ENCODE measurements around the gene PLXDC1.
"Not testable (repeated sequence)": the region's sequence is repeated elsewhere in the genome, so short reads cannot be mapped to it uniquely, and the experiment has no call there.

The PLXDC1 gene

DNA sequence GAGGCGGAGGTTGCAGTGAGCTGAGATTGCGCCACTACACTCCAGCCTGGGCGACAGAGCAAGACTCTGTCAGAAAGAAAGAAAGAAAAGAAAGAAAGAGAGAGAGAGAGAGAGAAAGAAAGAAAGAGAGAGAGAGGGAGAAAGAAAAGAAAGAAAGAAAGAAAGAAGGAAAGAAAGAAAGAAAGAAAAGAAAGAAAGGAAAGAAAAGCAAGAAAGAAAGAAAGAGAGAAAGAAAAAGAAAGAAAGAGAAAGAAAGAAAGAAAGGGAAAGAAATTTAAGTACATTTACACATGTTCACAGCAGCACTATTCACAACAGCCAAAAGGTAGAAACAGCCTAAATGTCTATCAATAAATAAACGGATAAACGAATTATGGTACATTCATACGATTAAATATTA, 21.9 kb downstream of the PLXDC1 start:
- not testable (repeated sequence) for H3K36me3 Mint-ChIP-seq, H3K27ac Mint-ChIP-seq, H3K4me1 Mint-ChIP-seq, H3K27me3 Mint-ChIP-seq, H3K4me3 Mint-ChIP-seq, H3K9me3 Mint-ChIP-seq

DNA sequence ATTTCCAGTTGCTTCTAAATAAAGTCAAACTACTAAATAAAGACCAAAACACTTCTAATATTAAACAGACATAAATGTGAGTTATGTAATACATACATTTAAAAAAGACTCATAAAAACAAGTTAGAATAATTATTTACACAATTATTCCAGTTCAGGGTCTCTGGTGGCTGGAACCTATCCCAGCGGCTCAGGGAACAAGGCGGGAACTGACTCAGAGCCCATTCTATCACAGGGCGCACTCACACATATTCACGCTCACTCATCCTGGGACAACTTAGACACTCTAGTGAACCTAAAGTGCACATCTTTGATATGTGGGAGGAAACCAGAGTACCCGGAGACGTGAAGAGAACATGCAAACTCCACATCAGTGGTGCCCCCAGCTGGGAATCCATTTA, 25.0 kb downstream of the PLXDC1 start:
- Mint-ChIP-seq H3K9me3 (no peaks in the 10 kb centered on the region), H3K4me3 (no peak overlapping the region), H3K27ac (no peak overlapping the region), H3K4me1 (no peaks in the 10 kb centered on the region), H3K36me3 (peaks cover 2% of the 10 kb centered on the region), H3K27me3 (no peaks in the 10 kb centered on the region)

DNA sequence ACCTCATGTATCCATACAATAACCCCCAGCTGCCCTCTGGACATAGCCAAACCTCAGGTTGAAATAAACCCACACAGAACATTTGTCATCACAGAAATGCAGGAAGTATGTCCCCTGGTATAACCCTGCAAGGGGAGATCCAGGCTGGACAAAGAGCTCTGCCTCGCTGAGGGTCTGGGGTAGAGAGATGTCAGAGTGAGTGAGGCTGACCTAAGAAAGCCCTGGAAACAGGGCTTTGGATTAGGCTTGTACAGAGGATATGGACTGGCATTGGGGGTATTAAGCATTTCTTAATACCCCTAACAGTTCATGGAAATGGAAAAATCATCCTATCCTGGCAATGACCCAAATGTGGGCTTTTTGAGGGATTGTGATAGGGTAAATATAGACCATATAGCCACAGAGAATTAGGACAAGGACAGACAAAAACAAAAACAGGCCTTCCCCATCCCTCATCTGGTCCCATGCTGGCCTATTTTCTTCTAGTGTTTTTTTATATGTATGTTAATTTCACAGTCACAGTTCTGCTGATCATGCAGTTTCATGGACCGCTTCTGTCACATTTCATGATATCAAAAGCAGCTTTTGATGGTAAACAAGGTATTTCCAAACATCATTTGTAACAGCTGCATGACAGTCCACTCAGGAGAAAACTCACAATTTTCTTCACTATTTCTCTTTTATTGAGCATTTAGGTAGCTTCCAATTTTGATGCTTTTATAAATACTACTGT, 26.1 kb downstream of the PLXDC1 start:
- Mint-ChIP-seq H3K4me1 (no peaks in the 10 kb centered on the region), H3K27ac (no peak overlapping the region), H3K27me3 (no peaks in the 10 kb centered on the region), H3K4me3 (no peak overlapping the region), H3K36me3 (peaks cover 2% of the 10 kb centered on the region), H3K9me3 (no peaks in the 10 kb centered on the region)

DNA sequence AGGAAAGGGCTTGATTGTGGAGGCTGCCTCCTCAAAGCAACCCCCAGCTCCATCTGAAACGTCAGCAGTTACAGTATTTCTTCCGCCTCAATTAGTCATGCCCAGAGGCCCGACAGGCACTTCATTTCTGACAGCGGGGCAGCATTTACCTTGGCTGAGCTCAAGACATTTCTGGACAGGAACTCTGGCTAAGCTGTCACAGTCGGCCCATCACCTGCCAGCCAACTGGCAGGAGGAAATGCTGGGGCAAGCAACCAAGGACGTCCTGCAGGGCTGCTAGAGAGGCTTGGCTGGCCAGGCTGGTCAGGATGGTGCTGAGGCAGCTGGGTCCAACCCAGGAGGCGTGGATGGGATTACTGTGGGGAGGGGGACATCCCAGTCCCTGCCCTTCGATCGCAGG, 27.8 kb downstream of the PLXDC1 start:
- peaks cover 2% of the 10 kb centered on the region for H3K36me3 Mint-ChIP-seq
- no peaks in the 10 kb centered on the region for H3K9me3 Mint-ChIP-seq
- H3K27me3 Mint-ChIP-seq, result no peaks in the 10 kb centered on the region
- H3K27ac Mint-ChIP-seq, result no peak overlapping the region
- H3K4me1 Mint-ChIP-seq, result peaks cover 1% of the 10 kb centered on the region
- no peak overlapping the region for H3K4me3 Mint-ChIP-seq

DNA sequence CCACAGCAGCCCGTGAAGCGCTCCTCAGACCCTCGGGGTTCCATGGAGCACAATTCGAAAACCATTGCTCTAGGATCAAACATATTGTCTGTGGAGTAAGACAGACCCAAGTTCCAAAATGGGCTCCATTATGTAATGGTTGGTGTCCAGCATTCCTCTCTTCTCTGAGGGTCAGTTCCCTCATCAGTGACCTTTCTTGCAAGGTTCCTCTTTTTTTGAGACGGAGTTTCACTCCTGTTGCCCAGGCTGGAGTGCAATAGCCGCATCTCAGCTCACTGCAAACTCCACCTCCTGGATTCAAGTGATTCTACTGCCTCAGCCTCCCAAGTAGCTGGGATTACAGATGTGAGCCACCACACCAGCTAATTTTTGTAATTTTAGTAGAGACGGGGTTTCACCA, 28.4 kb downstream of the PLXDC1 start:
- no peak overlapping the region for H3K27ac Mint-ChIP-seq
- no peak overlapping the region for H3K4me3 Mint-ChIP-seq
- H3K9me3 Mint-ChIP-seq, result no peaks in the 10 kb centered on the region
- H3K36me3 Mint-ChIP-seq, result peaks cover 2% of the 10 kb centered on the region
- H3K4me1 Mint-ChIP-seq, result peaks cover 5% of the 10 kb centered on the region
- H3K27me3 Mint-ChIP-seq, result no peaks in the 10 kb centered on the region

DNA sequence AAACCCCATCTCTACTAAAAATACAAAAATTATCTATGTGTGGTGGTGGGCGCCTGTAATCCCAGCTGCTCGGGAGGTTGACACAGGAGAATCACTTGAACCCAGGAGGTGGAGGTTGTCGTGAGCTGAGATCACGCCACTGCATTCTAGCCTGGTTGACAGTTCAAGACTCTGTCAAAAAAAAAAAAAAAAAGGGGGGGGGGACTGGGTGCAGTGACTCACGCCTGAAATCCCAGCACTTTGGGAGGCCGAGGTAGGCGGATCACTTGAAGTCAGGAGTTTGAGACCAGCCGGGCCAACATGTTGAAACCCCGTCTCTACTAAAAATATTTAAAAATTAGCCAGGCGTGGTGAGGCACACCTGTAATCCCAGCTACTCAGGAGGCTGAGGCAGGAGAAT, 29.5 kb downstream of the PLXDC1 start:
- H3K4me1 Mint-ChIP-seq, H3K27me3 Mint-ChIP-seq, H3K4me3 Mint-ChIP-seq, H3K36me3 Mint-ChIP-seq, H3K27ac Mint-ChIP-seq, H3K9me3 Mint-ChIP-seq: not testable (repeated sequence)

DNA sequence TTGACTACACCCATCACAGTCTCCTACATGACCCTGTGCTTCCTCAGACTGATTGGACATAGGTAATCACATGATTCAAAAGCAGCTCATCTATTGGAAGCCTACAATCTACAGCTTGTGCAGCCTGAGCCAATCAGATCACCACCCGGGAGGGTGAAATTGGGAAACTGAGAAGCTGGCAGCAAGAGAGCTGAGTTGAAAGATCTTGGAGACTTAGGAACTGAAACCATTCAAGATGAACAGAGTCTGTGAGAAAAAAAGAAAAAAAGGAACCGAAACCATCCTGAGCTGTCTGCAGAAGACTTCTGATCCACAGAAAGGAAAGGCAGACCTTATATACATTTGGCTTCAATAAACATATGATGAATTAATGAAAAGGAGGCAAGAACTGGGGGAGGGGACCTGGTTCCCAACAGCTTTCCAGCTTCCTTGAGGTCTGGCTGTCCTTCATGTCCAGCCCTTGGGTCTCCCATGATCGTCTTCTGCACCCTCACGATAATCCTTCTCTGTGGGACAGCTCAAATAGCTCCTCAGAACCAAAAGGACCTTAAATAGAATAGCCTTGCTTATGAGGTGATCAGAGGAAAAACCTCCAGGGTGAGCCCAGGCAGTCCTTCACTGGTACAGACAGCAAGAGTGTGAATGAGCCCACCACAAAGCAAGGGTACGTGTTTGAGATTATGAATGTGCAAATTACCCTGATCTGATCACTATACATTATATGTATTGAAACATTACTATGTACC, 32.6 kb downstream of the PLXDC1 start:
- H3K27ac Mint-ChIP-seq, result no peak overlapping the region
- H3K9me3 Mint-ChIP-seq, result no peaks in the 10 kb centered on the region
- no peaks in the 10 kb centered on the region for H3K27me3 Mint-ChIP-seq
- H3K36me3 Mint-ChIP-seq, result no peaks in the 10 kb centered on the region
- H3K4me1 Mint-ChIP-seq, result peaks cover 7% of the 10 kb centered on the region
- H3K4me3 Mint-ChIP-seq, result no peak overlapping the region

DNA sequence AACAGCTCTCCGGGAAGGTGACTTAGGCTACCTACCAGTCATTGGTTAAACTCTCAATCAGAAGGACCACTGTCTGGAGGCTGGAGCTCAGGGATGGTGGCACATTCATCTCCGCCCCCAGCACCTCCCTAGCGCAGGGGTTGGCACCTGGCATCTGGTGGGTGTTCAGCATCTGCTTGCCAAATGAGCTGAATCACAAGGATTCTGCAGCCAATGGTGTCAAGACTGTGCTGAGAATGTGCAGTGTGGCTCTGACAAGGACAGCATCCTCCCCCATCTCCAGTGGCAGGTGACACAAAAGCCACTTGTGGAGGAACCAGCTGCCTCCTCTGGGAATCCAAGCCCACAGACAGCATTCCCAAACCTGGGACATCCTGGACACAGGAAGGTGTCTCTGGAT, 35.2 kb downstream of the PLXDC1 start:
- Mint-ChIP-seq H3K9me3 (no peaks in the 10 kb centered on the region), H3K4me1 (peaks cover 7% of the 10 kb centered on the region), H3K4me3 (no peak overlapping the region), H3K36me3 (no peaks in the 10 kb centered on the region), H3K27ac (no peak overlapping the region), H3K27me3 (no peaks in the 10 kb centered on the region)

DNA sequence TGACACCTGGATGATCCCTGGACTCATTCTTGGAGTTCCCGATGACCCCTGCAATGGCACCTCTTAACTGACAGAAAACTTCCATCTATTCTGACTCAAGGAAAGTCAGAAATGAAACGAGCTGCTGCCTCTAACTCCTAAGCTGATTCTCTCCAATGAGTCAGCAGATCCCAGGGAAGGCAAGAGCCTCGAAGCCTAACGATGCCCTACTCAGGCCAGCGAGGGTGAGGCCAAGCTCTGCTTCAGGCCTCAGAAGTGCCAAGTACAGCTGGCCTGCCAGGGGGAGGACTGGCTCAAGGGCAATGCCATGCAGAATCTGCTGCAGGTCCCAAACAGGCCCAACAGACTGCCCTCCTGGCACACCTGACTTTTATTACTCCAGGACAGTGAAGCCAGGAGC, 36.3 kb downstream of the PLXDC1 start:
- no peaks in the 10 kb centered on the region for H3K36me3 Mint-ChIP-seq
- no peak overlapping the region for H3K4me3 Mint-ChIP-seq
- H3K9me3 Mint-ChIP-seq, result no peaks in the 10 kb centered on the region
- H3K4me1 Mint-ChIP-seq, result peaks cover 7% of the 10 kb centered on the region
- no peak overlapping the region for H3K27ac Mint-ChIP-seq
- H3K27me3 Mint-ChIP-seq, result no peaks in the 10 kb centered on the region

DNA sequence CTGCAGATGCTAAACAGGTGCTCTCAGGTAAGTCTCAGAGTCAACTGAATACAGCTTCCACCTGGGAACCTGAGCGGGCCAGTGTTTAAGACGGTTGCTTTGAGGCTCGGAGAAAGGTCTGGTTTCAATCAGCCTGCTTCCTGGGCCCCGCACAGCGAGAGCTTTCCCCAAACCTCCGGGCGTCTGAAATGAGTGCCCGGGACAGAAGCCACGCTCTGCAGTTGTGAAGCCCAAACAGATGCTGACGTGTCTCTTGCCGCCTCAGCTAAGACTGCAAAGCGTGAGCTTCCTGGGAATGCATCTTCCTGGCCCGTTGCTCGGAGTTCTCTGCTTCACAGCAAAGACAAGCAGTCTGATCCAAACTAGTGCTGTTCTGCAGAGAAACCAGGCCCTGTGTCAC, 36.7 kb downstream of the PLXDC1 start:
- Mint-ChIP-seq H3K4me1 (peaks cover 7% of the 10 kb centered on the region), H3K27ac (no peak overlapping the region), H3K9me3 (no peaks in the 10 kb centered on the region), H3K27me3 (no peaks in the 10 kb centered on the region), H3K36me3 (no peaks in the 10 kb centered on the region), H3K4me3 (no peak overlapping the region)

DNA sequence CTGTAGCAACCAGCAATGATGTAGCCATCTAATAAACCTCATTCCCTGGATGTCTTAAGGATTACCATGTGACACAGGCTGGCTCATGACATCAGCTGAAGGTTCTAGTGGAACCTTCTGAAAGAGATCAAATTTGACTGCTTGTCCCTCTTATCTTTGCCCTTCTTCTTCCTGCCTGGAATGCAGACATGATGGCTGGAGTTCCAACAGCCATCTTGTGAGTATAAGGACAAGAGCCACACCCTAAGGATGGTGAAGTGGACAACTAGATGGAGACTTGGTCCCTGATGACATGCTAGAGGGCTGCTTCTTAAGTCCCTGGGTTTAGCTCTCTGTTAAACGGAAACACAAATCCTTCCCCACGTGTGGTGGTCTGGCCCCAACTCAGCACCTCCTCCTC, 37.6 kb downstream of the PLXDC1 start:
- no peak overlapping the region for H3K27ac Mint-ChIP-seq
- H3K4me3 Mint-ChIP-seq, result no peak overlapping the region
- H3K4me1 Mint-ChIP-seq, result peaks cover 7% of the 10 kb centered on the region
- H3K9me3 Mint-ChIP-seq, result no peaks in the 10 kb centered on the region
- no peaks in the 10 kb centered on the region for H3K27me3 Mint-ChIP-seq
- no peaks in the 10 kb centered on the region for H3K36me3 Mint-ChIP-seq

DNA sequence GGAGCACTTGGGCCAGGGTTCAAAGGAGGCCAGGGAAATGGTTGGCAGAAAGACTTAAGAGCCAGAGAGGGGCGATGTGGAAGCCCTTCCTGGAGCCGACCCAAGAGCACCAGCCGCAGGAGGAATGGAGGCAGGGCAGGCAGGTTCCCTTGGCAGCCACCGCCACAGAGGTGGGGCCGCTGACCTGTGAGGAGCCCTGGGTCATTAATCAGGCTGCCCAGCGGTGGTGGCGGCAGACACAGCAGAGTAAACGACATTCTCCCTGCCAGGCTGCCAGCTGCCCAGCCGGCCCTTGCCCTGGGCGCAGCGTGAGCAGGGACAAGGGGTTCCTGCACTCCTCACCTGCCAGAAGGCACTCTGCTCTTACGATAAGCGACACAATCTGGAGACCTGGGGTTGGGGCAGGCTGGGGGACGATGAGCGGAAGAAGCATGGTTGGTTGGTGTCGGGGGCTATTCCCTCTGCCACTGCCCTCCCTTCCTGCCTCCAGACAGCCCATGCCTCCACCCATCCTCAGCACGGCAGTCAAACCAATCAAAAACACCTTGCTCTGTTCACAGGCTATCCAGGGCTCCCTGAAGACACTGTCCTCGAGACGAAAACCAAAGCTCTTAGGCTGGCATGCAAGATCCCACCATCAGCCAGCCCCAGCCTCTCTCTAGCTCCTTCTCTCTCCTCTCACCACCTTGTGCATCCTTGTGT, 40.9 kb downstream of the PLXDC1 start:
- Mint-ChIP-seq H3K36me3 (no peaks in the 10 kb centered on the region), H3K27me3 (no peaks in the 10 kb centered on the region), H3K27ac (no peak overlapping the region), H3K4me3 (no peak overlapping the region), H3K4me1 (no peaks in the 10 kb centered on the region), H3K9me3 (no peaks in the 10 kb centered on the region)

DNA sequence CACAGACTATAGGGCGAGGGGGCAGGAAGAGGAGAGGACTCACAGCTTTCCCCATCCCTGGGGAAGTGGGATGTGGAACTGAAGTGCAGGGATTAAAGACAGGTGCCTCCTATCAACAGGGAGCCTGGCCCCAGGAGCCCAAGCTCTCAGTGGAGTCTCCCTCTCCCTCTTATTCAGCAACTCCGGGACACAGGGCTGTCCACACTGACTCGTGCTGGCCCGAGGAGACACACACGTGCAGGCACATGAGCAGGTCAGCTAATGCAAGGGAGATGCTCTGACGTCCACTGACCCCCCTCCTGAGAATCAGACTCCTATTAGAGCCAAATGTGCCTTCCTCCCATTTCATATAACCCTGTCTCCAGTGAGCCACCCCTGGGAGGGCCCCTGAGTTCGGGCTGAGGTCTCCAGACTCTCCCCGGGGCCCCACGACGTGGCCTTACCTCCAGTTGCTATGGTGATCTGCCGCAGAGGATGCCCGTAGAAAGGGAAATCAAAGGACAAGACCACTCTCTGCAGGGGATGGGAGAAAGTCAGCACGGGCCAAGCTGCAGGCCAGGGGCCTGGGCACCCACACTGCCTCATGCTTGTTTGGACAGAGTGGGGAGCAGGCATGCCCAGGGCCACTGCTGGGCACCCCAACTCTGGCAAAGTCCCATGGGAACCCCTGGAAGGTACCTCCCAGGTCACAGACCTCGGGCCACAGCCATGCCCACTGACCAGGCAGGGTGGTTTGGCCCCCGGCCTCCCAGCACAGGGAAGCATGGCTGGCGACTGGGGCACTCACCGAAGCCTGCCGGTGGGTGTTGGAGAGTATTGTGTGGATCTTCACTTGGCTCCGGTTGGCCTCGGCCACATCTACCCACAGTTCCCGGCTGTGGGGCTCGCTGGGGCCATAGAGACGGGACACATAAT, 42.7 kb downstream of the PLXDC1 start:
- Mint-ChIP-seq H3K4me1 (no peaks in the 10 kb centered on the region), H3K9me3 (no peaks in the 10 kb centered on the region), H3K36me3 (no peaks in the 10 kb centered on the region), H3K27ac (no peak overlapping the region), H3K27me3 (no peaks in the 10 kb centered on the region), H3K4me3 (no peak overlapping the region)

DNA sequence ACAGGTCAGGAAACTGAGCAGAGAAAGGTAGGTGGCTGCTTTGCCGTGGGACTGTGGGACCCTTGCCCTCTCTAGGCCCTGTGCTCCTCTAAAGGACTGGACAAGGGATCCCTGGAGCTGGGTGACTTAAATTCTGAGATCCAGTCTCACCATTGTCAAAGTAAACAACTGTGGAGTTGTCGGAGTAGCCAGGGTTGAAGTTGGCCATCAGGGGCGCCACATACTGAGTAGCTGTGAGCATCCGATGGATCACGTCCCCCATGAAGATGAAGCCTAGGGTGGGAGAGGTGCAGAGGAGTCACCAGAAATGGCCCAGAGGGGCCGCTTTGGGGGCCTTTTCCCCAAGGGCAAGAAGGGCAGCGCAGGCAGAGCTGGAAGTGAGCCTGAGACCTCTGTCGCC, 43.5 kb downstream of the PLXDC1 start:
- H3K9me3 Mint-ChIP-seq, result no peaks in the 10 kb centered on the region
- no peaks in the 10 kb centered on the region for H3K27me3 Mint-ChIP-seq
- no peaks in the 10 kb centered on the region for H3K36me3 Mint-ChIP-seq
- no peak overlapping the region for H3K27ac Mint-ChIP-seq
- no peaks in the 10 kb centered on the region for H3K4me1 Mint-ChIP-seq
- H3K4me3 Mint-ChIP-seq, result no peak overlapping the region

DNA sequence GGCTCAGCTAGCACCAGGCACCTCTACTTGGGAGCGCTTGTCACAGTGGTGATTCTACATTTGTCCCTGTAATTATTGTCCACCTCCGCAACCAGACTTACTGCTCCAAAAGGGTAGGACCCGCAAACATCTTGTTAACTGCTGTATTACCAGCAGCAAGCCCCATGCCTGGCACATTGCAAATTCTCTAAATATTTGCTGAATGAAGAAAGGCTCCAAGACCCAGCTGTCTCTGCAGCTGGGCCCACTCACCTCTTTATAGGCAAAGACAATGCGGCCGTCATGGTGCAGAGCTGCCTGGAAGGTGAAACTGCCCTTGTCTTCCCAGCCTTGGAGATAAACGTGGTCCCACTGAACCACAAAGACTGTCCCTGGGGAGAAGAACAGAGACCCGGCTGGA, 44.3 kb downstream of the PLXDC1 start:
- no peaks in the 10 kb centered on the region for H3K27me3 Mint-ChIP-seq

More for the DNA sequence above, 44.3 kb downstream of the PLXDC1 start:
- H3K9me3 Mint-ChIP-seq, result no peaks in the 10 kb centered on the region
- H3K36me3 Mint-ChIP-seq, result no peaks in the 10 kb centered on the region
- no peak overlapping the region for H3K27ac Mint-ChIP-seq
- H3K4me3 Mint-ChIP-seq, result no peak overlapping the region
- peaks cover 5% of the 10 kb centered on the region for H3K4me1 Mint-ChIP-seq

All from activated naive CD4-positive, alpha-beta T cell treated with anti-CD3 and anti-CD28 coated beads, Interleukin-2, amount 50 U/mL, for 24 hours (primary cell).